ACC112 (cell line): ENCODE measurements around the gene BEST3.

ENCODE experiments used
- H2AFZ ChIP-seq: fragments of 200-600 bp; sonication (generic); one replicate; pipeline ENCODE4 v1.6.0; 2017; ENCODE audit warnings: antibody characterized with exemption, low read length; ENCODE audit not compliant: unreplicated experiment
- H3K27ac ChIP-seq: fragments of 200-600 bp; sonication (generic); 2 replicates; pipeline ENCODE4 v1.5.1; 2014; ENCODE audit warnings: low read depth, mild to moderate bottlenecking, antibody characterized with exemption, low read length, moderate library complexity
- H3K27me3 ChIP-seq: fragments of 200-600 bp; sonication (generic); 2 replicates; pipeline ENCODE4 v1.6.1; 2014; ENCODE audit warnings: mild to moderate bottlenecking, antibody characterized with exemption, low read length, moderate library complexity, mixed read lengths; ENCODE audit not compliant: insufficient read depth
- H3K36me3 ChIP-seq: fragments of 200-600 bp; sonication (generic); 2 replicates; pipeline ENCODE4 v1.6.1; 2016; ENCODE audit warnings: mild to moderate bottlenecking, antibody characterized with exemption, low read length, moderate library complexity, mixed read lengths; ENCODE audit not compliant: insufficient read depth
- H3K4me1 ChIP-seq: fragments of 200-600 bp; sonication (generic); one replicate; pipeline ENCODE4 v1.6.1; 2016; ENCODE audit warnings: low read length, mixed read lengths; ENCODE audit not compliant: insufficient read depth, unreplicated experiment, control insufficient read depth
- H3K4me3 ChIP-seq: fragments of 200-600 bp; sonication (generic); 2 replicates; pipeline ENCODE4 v1.5.1; 2014; ENCODE audit warnings: mild to moderate bottlenecking, low read depth, low read length
- H3K79me2 ChIP-seq: fragments of 200-600 bp; sonication (generic); one replicate; pipeline ENCODE4 v1.6.0; 2016; ENCODE audit warnings: low read length; ENCODE audit not compliant: control insufficient read depth, unreplicated experiment, insufficient read depth

BEST3 gene

GRCh38 chr12:69663726-69664125 lies 35.4 kb downstream of the BEST3 start:
- Histone ChIP-seq H3K27ac (no peak overlapping the region), H3K4me3 (no peak overlapping the region), H3K79me2 (no peaks in the 10 kb centered on the region), H3K36me3 (no peaks in the 10 kb centered on the region), H2AFZ (no peak overlapping the region), H3K27me3 (no peaks in the 10 kb centered on the region), H3K4me1 (no peaks in the 10 kb centered on the region)

GRCh38 chr12:69662764-69663163 lies 36.3 kb downstream of the BEST3 start:
- H3K27ac ChIP-seq: no peak overlapping the region
- H3K27me3 ChIP-seq: no peaks in the 10 kb centered on the region
- no peak overlapping the region for H3K4me3 ChIP-seq
- no peaks in the 10 kb centered on the region for H3K79me2 ChIP-seq
- H3K4me1 ChIP-seq: no peaks in the 10 kb centered on the region
- no peak overlapping the region for H2AFZ ChIP-seq
- H3K36me3 ChIP-seq: no peaks in the 10 kb centered on the region

- no peaks in the 10 kb centered on the region for H3K79me2 ChIP-seq
- no peaks in the 10 kb centered on the region for H3K27me3 ChIP-seq
- H3K4me3 ChIP-seq: no peak overlapping the region
- H2AFZ ChIP-seq: no peak overlapping the region
- H3K27ac ChIP-seq: no peak overlapping the region
- no peaks in the 10 kb centered on the region for H3K36me3 ChIP-seq
- peaks cover 2% of the 10 kb centered on the region for H3K4me1 ChIP-seq
Measured at GRCh38 chr12:69661386-69661785, 37.7 kb downstream of the BEST3 start.

GRCh38 chr12:69660164-69660863 lies 38.8 kb downstream of the BEST3 start:
- Histone ChIP-seq H3K36me3 (no peaks in the 10 kb centered on the region), H2AFZ (no peak overlapping the region), H3K4me1 (peaks cover 11% of the 10 kb centered on the region), H3K79me2 (no peaks in the 10 kb centered on the region), H3K4me3 (no peak overlapping the region), H3K27me3 (no peaks in the 10 kb centered on the region), H3K27ac (no peak overlapping the region)

GRCh38 chr12:69658203-69658602 lies 40.9 kb downstream of the BEST3 start:
- H3K4me1 ChIP-seq: peaks cover 11% of the 10 kb centered on the region
- H3K27ac ChIP-seq: no peak overlapping the region
- H2AFZ ChIP-seq: no peak overlapping the region
- H3K27me3 ChIP-seq: no peaks in the 10 kb centered on the region
- no peaks in the 10 kb centered on the region for H3K36me3 ChIP-seq
- no peak overlapping the region for H3K4me3 ChIP-seq
- H3K79me2 ChIP-seq: no peaks in the 10 kb centered on the region

- H3K4me1 ChIP-seq: peaks cover 11% of the 10 kb centered on the region
- no peak overlapping the region for H3K27ac ChIP-seq
- no peak overlapping the region for H2AFZ ChIP-seq
- no peaks in the 10 kb centered on the region for H3K36me3 ChIP-seq
- H3K27me3 ChIP-seq: no peaks in the 10 kb centered on the region
- no peaks in the 10 kb centered on the region for H3K79me2 ChIP-seq
- no peak overlapping the region for H3K4me3 ChIP-seq
Measured at GRCh38 chr12:69657376-69658137, 41.5 kb downstream of the BEST3 start.

- Histone ChIP-seq H3K4me1 (peaks cover 11% of the 10 kb centered on the region), H2AFZ (peak overlapping the region; percentile 20), H3K79me2 (no peaks in the 10 kb centered on the region), H3K36me3 (no peaks in the 10 kb centered on the region), H3K27me3 (no peaks in the 10 kb centered on the region), H3K27ac (no peak overlapping the region), H3K4me3 (no peak overlapping the region)
Measured at GRCh38 chr12:69655616-69656340, 43.3 kb downstream of the BEST3 start.

GRCh38 chr12:69653703-69654102 lies 45.4 kb downstream of the BEST3 start:
- Histone ChIP-seq H3K27me3 (no peaks in the 10 kb centered on the region), H3K36me3 (no peaks in the 10 kb centered on the region), H3K4me1 (peaks cover 12% of the 10 kb centered on the region), H3K79me2 (no peaks in the 10 kb centered on the region), H3K4me3 (no peak overlapping the region), H3K27ac (no peak overlapping the region), H2AFZ (no peak overlapping the region)

- Histone ChIP-seq H3K27ac (no peak overlapping the region), H3K79me2 (no peaks in the 10 kb centered on the region), H3K4me1 (peaks cover 20% of the 10 kb centered on the region), H3K4me3 (no peak overlapping the region), H2AFZ (no peak overlapping the region), H3K36me3 (no peaks in the 10 kb centered on the region), H3K27me3 (no peaks in the 10 kb centered on the region)
Measured at GRCh38 chr12:69651922-69652321, 47.2 kb downstream of the BEST3 start.

GRCh38 chr12:69649529-69649928 lies 49.6 kb downstream of the BEST3 start:
- Histone ChIP-seq H3K27me3 (no peaks in the 10 kb centered on the region), H3K4me1 (peaks cover 9% of the 10 kb centered on the region), H3K36me3 (no peaks in the 10 kb centered on the region), H3K27ac (no peak overlapping the region), H3K79me2 (no peaks in the 10 kb centered on the region), H2AFZ (no peak overlapping the region), H3K4me3 (no peak overlapping the region)
